HEK293T (cell line): ENCODE results near the gene KRTAP10-5.

Experiments
- ARNT ChIP-seq: fragments of 450-650 bp; IDR thresholded peaks from 2 replicates; pipeline ENCODE4 v1.6.1; 2017; ENCODE audit warnings: mild to moderate bottlenecking
- BHLHE40 ChIP-seq: fragments of 450-650 bp; IDR thresholded peaks from 2 replicates; pipeline ENCODE4 v1.6.1; 2016; ENCODE audit warnings: mild to moderate bottlenecking, moderate library complexity, borderline replicate concordance
- CTBP1 ChIP-seq: fragments of 450-650 bp; IDR thresholded peaks from 2 replicates; pipeline ENCODE4 v1.6.1; 2016; ENCODE audit warnings: borderline replicate concordance
- ELF4 ChIP-seq: fragments of 450-650 bp; IDR thresholded peaks from 2 replicates; pipeline ENCODE4 v1.6.1; 2017; ENCODE audit warnings: antibody characterized with exemption
- FOXA1 ChIP-seq: fragments of 450-650 bp; IDR thresholded peaks from 2 replicates; pipeline ENCODE4 v1.6.1; 2016; ENCODE audit warnings: mild to moderate bottlenecking
- FOXK2 ChIP-seq: fragments of 450-650 bp; IDR thresholded peaks from 2 replicates; pipeline ENCODE4 v1.6.1; 2016; ENCODE audit warnings: mild to moderate bottlenecking
- HDGF ChIP-seq: fragments of 450-650 bp; IDR thresholded peaks from 2 replicates; pipeline ENCODE4 v1.6.1; 2017; ENCODE audit warnings: antibody characterized with exemption, borderline replicate concordance
- NFRKB ChIP-seq: fragments of 450-650 bp; IDR thresholded peaks from 2 replicates; pipeline ENCODE4 v1.6.1; 2016; ENCODE audit warnings: mild to moderate bottlenecking, moderate library complexity
- SP1 ChIP-seq: fragments of 450-650 bp; IDR thresholded peaks from 2 replicates; pipeline ENCODE4 v1.6.1; 2017
- SUZ12 ChIP-seq: fragments of 450-650 bp; IDR thresholded peaks from 2 replicates; pipeline ENCODE4 v1.6.1; 2016; ENCODE audit warnings: mild to moderate bottlenecking
- TF ChIP-seq, protein P1 (sequence below): fragments of 450-650 bp; IDR thresholded peaks from 2 replicates; pipeline ENCODE4 v1.6.1; 2016

DNA sequence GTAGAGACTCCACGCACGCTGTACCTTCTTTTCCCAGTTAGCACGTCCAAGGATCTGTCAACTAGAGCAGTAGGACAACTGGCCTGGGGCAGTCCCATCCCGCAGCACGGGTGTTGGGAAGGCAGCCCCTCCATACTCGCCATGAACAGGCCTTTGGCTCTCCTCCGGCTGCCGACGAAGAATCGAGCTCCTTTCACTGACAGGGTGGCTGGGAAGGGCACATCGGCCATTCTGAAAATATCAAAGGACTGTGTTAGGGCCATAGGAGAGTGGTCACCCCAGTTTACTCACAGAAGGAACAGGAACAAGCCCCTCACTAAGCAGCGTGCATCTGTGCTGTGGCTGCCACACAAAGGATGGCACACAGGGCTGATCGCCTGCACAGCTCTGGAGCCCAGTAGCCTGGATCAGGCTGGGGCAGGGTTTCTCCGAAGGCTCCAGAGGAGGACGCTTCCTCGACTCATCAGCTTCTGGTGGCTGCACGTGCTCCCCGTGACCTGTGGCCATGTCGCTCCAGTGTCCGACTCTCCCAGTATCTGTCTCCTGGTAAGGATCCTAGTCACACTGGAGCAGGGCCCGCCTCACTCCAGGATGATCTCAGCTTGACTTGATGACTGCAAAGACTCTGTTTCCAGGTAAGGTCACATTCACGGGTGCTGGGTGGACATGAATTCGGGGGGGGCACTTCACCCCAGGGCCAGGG lies 49.4 kb downstream of the KRTAP10-5 start:
- TF ChIP-seq NFRKB, result no peak
- no peak for TF ChIP-seq SP1
- no peak for TF ChIP-seq BHLHE40
- no peak for TF ChIP-seq SUZ12
- TF ChIP-seq CTBP1, result no peak
- TF ChIP-seq HDGF, result no peak
- TF ChIP-seq FOXA1, result no peak
- TF ChIP-seq ARNT, result no peak
- TF ChIP-seq FOXK2, result no peak
- TF ChIP-seq, protein P1, sequence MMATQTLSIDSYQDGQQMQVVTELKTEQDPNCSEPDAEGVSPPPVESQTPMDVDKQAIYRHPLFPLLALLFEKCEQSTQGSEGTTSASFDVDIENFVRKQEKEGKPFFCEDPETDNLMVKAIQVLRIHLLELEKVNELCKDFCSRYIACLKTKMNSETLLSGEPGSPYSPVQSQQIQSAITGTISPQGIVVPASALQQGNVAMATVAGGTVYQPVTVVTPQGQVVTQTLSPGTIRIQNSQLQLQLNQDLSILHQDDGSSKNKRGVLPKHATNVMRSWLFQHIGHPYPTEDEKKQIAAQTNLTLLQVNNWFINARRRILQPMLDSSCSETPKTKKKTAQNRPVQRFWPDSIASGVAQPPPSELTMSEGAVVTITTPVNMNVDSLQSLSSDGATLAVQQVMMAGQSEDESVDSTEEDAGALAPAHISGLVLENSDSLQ, result no peak
- TF ChIP-seq ELF4, result no peak
